B cell (primary cell): ENCODE data around the gene MAP4K1. TPM values are rescaled to one million over a fixed set of nuclear protein-coding genes. Genes with fewer than 3 reads are reported as not detected.

Source experiments
- ATAC-seq: fragments of 200-7000 bp; cut with Tn5 transposase; one replicate; pipeline ENCODE4 v1.10.0; 2021; ENCODE audit warnings: low read depth, mild to moderate bottlenecking, moderate number of reproducible peaks, moderate library complexity
- CTCF ChIA-PET: fragments of 350-600 bp; sonication (Branson Sonifier 250); formaldehyde crosslinking; loops from one replicate; lab custom pipeline; 2021; ENCODE audit warnings: antibody characterized with exemption, inconsistent platforms; lab: Charles Lee
- POLR2A ChIA-PET: fragments of 350-600 bp; sonication (Branson Sonifier 250); formaldehyde crosslinking; loops from one replicate; lab custom pipeline; 2021; ENCODE audit warnings: antibody characterized with exemption; lab: Charles Lee
- DNase-seq: peaks from one replicate; pipeline ENCODE4 v3.0.0; 2013
- H2AFZ ChIP-seq: 2 replicates; pipeline ENCODE4 v1.6.1; 2012; ENCODE audit warnings: mild to moderate bottlenecking, low read depth, low read length; ENCODE audit not compliant: insufficient read depth, poor library complexity, severe bottlenecking
- H3K27ac ChIP-seq, 2 donors: 1 replicate in 1 of 2; 2 replicates in 1 of 2; pipeline ENCODE4 v1.5.1; 2012 to 2013; ENCODE audit warnings: low read length in 2 of 2, mild to moderate bottlenecking in 2 of 2, moderate library complexity in 1 of 2
- H3K27me3 ChIP-seq, 4 experiments: fragments of 200-600 bp in 1 of 4; sonication (generic) in 1 of 4; replicated peaks in 1 of 4; 1 replicate in 2 of 4; 2 replicates in 2 of 4; pipeline versions ENCODE4 v1.6.1 to v1.7.0; 2013 to 2016; ENCODE audit warnings: low read length in 3 of 4, mild to moderate bottlenecking in 2 of 4, mixed read lengths in 1 of 4, moderate library complexity in 1 of 4; ENCODE audit not compliant: insufficient read depth in 4 of 4, control insufficient read depth in 3 of 4; ENCODE audit errors: control extremely low read depth in 1 of 4
- H3K36me3 ChIP-seq, 2 experiments: replicated peaks in 1 of 2; 1 replicate in 1 of 2; 2 replicates in 1 of 2; pipeline versions ENCODE4 v1.6.1 to v1.7.1; 2013; ENCODE audit warnings: low read length in 1 of 2; ENCODE audit not compliant: insufficient read depth in 2 of 2, control insufficient read depth in 1 of 2; ENCODE audit errors: control extremely low read depth in 1 of 2, extremely low read depth in 1 of 2
- H3K4me1 ChIP-seq, 2 donors: fragments of 200-600 bp in 1 of 2; sonication (generic) in 1 of 2; 1 replicate in 1 of 2; 2 replicates in 1 of 2; pipeline versions ENCODE4 v1.5.1 to v1.6.1; 2013 to 2017; ENCODE audit warnings: low read length in 2 of 2; ENCODE audit not compliant: control insufficient read depth in 2 of 2, insufficient read depth in 2 of 2
- H3K4me2 ChIP-seq: replicated peaks from 2 replicates; pipeline ENCODE3; 2012; ENCODE audit warnings: mild to moderate bottlenecking, low read depth, low read length; ENCODE audit not compliant: poor library complexity, severe bottlenecking
- H3K4me3 ChIP-seq, 5 experiments: fragments of 200-600 bp in 1 of 5; sonication (generic) in 1 of 5; 1 replicate in 3 of 5; 2 replicates in 2 of 5; pipeline versions ENCODE4 v1.5.1 to v1.7.0; 2011 to 2016; ENCODE audit warnings: low read length in 4 of 5, mild to moderate bottlenecking in 4 of 5, low read depth in 2 of 5, control low read depth in 1 of 5, moderate library complexity in 1 of 5; ENCODE audit not compliant: insufficient read depth in 1 of 5; ENCODE audit errors: control extremely low read depth in 1 of 5, extremely low read depth in 1 of 5
- H3K79me2 ChIP-seq: fragments of 200-600 bp; sonication (generic); one replicate; pipeline ENCODE4 v1.6.0; 2016; ENCODE audit warnings: low read length; ENCODE audit not compliant: control insufficient read depth, insufficient read depth
- H3K9ac ChIP-seq: fragments of 200-600 bp; sonication (generic); 2 replicates; pipeline ENCODE4 v1.6.1; 2017; ENCODE audit warnings: mild to moderate bottlenecking, low read length, moderate library complexity
- H3K9me3 ChIP-seq, 3 donors: one replicate each; pipeline versions ENCODE4 v1.6.1 to v1.7.1; 2013; ENCODE audit warnings: low read length in 2 of 3; ENCODE audit not compliant: control insufficient read depth in 2 of 3, insufficient read depth in 1 of 3; ENCODE audit errors: control extremely low read depth in 1 of 3
- H4K20me1 ChIP-seq: 2 replicates; pipeline ENCODE4 v1.6.0; 2012; ENCODE audit warnings: mild to moderate bottlenecking, low read length; ENCODE audit not compliant: insufficient read depth, control insufficient read depth, poor library complexity, severe bottlenecking
- H3K27ac Mint-ChIP-seq: one replicate; pipeline ENCODE4 v1.8.0; 2021; ENCODE audit warnings: mixed read lengths
- H3K27me3 Mint-ChIP-seq: one replicate; pipeline ENCODE4 v1.8.0; 2021; ENCODE audit warnings: mixed read lengths
- H3K4me1 Mint-ChIP-seq: one replicate; pipeline ENCODE4 v1.8.0; 2021; ENCODE audit warnings: mixed read lengths
- H3K4me3 Mint-ChIP-seq: one replicate; pipeline ENCODE4 v1.8.0; 2021; ENCODE audit warnings: mixed read lengths
- H3K9me3 Mint-ChIP-seq: one replicate; pipeline ENCODE4 v1.8.0; 2022; ENCODE audit warnings: mixed read lengths; ENCODE audit not compliant: insufficient read depth
- EZH2 ChIP-seq: IDR thresholded peaks from 2 replicates; pipeline ENCODE4 v1.6.1; 2012; ENCODE audit warnings: borderline replicate concordance, low read depth, mild to moderate bottlenecking, moderate library complexity, low read length; ENCODE audit not compliant: insufficient read depth, poor library complexity, severe bottlenecking
- WGBS: methylation state at CpG from one replicate; pipeline ENCODE4 v1.1.5; 2013; ENCODE audit warnings: missing lambda C conversion rate; ENCODE audit not compliant: insufficient coverage; 5-methylcytosine and 5-hydroxymethylcytosine counted together
- intact Hi-C: fragments of 100-400 bp; cut with micrococcal nuclease; formaldehyde crosslinking; loops from one replicate; pipeline ENCODE4 v1.10.0; 2022
- polyA plus RNA-seq: library from polyadenylated mRNA; depleted of rRNA; stranded (reverse); fragments of >200 nt; gene quantifications from 2 replicates; pipeline ENCODE4 v1.2.3, GENCODE V29; 2012
- total RNA-seq, 2 donors: library from RNA; stranded (reverse); fragments of 120-200 nt in 1 of 2; gene quantifications; 1 replicate in 1 of 2; 2 replicates in 1 of 2; pipeline versions ENCODE4 v1.2.3 to v1.2.4, GENCODE V29; 2013 to 2022
- TF ChIP-seq, protein P1 (sequence below): fragments of 200-600 bp; IDR thresholded peaks from one replicate; pipeline ENCODE4 v1.8.0; 2022; ENCODE audit warnings: antibody characterized with exemption, mild to moderate bottlenecking

Gene MAP4K1
- total and polyA plus RNA-seq, 2 donors (not counting 1 experiment from before 2014, with no cell fraction given), result 291 to 415 TPM

DNA sequence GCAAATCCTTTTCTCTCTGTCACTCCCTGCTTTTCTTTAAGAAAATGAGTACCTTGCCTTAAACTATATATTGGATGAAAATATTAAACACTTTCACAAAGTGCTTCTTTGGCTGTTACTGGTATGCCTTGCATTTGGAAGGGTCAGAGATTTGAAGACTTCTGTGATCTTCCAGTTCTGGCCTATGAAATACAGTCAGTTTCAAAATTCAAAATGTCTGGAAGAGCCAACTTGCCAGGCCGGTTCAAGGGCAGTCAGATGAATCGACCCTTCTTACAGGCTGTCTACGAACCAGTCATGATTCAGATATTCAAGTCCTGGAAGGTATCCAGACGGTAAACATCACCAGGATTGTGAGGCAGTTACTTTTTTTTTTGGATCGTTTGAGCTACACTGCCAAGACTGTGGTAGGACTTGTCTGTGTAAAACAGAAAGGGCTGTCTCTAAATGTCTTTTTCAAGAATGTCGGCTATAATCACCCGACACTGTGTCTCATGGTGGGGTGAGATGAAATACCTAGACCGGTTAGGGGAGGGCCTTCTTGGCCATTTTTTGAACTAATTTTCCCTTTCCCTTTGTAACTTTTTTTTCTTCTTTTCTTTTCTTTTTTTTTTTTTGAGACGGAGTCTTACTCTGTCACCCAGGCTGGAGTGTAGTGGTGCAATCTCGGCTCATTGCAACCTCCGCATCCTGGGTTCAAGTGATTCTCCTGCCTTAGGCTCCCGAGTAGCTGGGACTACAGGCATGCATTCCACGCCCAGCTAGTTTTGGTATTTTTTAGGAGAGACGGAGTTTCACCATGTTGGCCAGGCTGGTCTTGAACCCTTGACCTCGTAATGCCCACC, 40.9 kb upstream of the MAP4K1 start:
- WGBS, result 90% methylated on average over 8 of the region's 15 CpGs
- intact Hi-C loops, result no loop called here
- TF ChIP-seq, protein P1, sequence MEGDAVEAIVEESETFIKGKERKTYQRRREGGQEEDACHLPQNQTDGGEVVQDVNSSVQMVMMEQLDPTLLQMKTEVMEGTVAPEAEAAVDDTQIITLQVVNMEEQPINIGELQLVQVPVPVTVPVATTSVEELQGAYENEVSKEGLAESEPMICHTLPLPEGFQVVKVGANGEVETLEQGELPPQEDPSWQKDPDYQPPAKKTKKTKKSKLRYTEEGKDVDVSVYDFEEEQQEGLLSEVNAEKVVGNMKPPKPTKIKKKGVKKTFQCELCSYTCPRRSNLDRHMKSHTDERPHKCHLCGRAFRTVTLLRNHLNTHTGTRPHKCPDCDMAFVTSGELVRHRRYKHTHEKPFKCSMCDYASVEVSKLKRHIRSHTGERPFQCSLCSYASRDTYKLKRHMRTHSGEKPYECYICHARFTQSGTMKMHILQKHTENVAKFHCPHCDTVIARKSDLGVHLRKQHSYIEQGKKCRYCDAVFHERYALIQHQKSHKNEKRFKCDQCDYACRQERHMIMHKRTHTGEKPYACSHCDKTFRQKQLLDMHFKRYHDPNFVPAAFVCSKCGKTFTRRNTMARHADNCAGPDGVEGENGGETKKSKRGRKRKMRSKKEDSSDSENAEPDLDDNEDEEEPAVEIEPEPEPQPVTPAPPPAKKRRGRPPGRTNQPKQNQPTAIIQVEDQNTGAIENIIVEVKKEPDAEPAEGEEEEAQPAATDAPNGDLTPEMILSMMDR, result no peak
- no peak for TF ChIP-seq EZH2
- Histone ChIP-seq H3K36me3 (peaks cover 0 to 30% of the 10 kb centered on the region in 2 experiments), H3K9ac (no peak overlapping the region), H3K27me3 (no peaks in the 10 kb centered on the region), H3K4me2 (no peak overlapping the region), H3K9me3 (no peaks in the 10 kb centered on the region), H4K20me1 (peaks cover 57% of the 10 kb centered on the region), H3K4me3 (no peak overlapping the region), H3K27ac (no peak overlapping the region), H3K4me1 (peaks cover 6 to 12% of the 10 kb centered on the region in 2 donors), H3K79me2 (peaks cover 100% of the 10 kb centered on the region), H2AFZ (no peak overlapping the region)
- ChIA-PET POLR2A (no interaction called here), CTCF (no interaction called here)
- Mint-ChIP-seq H3K9me3 (no peaks in the 10 kb centered on the region), H3K27ac (no peak overlapping the region), H3K4me3 (no peak overlapping the region), H3K4me1 (peaks cover 44% of the 10 kb centered on the region), H3K27me3 (no peaks in the 10 kb centered on the region)
- DNase-seq (no peak), ATAC-seq (no peak)

DNA sequence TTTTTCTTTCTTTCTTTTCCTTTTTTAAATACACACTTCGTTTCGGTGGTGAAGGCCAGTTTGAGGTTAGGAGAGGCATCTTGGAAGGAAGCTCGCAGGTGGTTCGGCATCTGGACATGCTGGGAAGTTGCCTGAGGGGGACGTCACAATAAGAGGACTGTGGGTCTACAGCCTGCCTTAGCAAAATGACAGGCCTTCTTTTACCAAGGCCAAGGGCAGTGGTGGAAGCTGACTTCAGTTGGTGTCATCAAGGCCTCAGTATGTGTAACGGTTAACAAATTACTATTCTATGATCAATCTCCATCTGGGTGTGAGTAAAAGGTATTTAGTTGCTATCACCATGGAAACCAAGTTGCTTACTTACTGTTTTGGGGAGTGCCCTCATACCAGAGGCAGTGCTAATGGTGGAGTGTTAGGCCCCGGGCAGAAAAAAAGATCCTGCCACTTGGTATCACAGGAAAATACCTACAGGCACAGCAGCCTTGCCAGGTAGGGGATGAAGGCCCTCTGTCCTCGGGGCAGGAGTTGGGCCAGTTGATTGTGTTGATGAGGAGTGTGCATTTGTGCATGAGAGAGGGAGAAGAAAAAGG, 40.0 kb upstream of the MAP4K1 start:
- no peak overlapping the region for H3K27ac ChIP-seq
- no peaks in the 10 kb centered on the region for H3K9me3 ChIP-seq
- H2AFZ ChIP-seq, result no peak overlapping the region
- H3K27me3 ChIP-seq, result no peaks in the 10 kb centered on the region
- ChIA-PET CTCF (interaction anchor here (1.4 kb wide), 1 partner anchor 22 kb away, joined by 5 read pairs; no protein-coding TSS in a partner anchor), POLR2A (no interaction called here)
- 94% methylated on average over 4 of the region's 8 CpGs for WGBS
- peaks cover 96% of the 10 kb centered on the region for H3K79me2 ChIP-seq
- no peak overlapping the region for H3K9ac ChIP-seq
- no peak for TF ChIP-seq EZH2
- TF ChIP-seq, protein P1, result no peak
- H3K36me3 ChIP-seq, result peaks cover 0 to 30% of the 10 kb centered on the region in 2 experiments
- Mint-ChIP-seq H3K4me3 (no peak overlapping the region), H3K27ac (peak overlapping the region; percentile 21), H3K27me3 (no peaks in the 10 kb centered on the region), H3K4me1 (peaks cover 46% of the 10 kb centered on the region), H3K9me3 (no peaks in the 10 kb centered on the region)
- H3K4me3 ChIP-seq, result no peak overlapping the region
- ATAC-seq (no peak), DNase-seq (no peak)
- H3K4me2 ChIP-seq, result no peak overlapping the region
- H3K4me1 ChIP-seq, result peaks cover 6 to 12% of the 10 kb centered on the region in 2 donors
- intact Hi-C loops, result no loop called here
- H4K20me1 ChIP-seq, result peaks cover 55% of the 10 kb centered on the region
